HCT116 (cell line): ENCODE results near the gene SLC25A13.

ENCODE experiments used
- CTCF ChIP-seq, 3 experiments: fragments of 200-600 bp in 1 of 3; sonication (generic) in 1 of 3; IDR thresholded peaks in 2 of 3; conservative IDR thresholded peaks in 1 of 3; 2 replicates each; pipeline ENCODE4 v1.5.1; 2012 to 2017; ENCODE audit warnings: low read depth in 2 of 3, low read length in 2 of 3, antibody characterized with exemption in 1 of 3, borderline replicate concordance in 1 of 3, control low read depth in 1 of 3, mild to moderate bottlenecking in 1 of 3, mixed read lengths in 1 of 3, mixed run types in 1 of 3, moderate library complexity in 1 of 3; ENCODE audit not compliant: insufficient read depth in 1 of 3
- JUND ChIP-seq: IDR thresholded peaks from 2 replicates; pipeline ENCODE4 v1.6.1; 2012

- TF ChIP-seq CTCF (IDR thresholded peaks at IDR 0.05 in 2 of 3, conservative IDR thresholded peaks at IDR 0.05 in 1 of 3; ENCODE audit: borderline replicate concordance in 1 of 3, insufficient read depth in 1 of 3, low read depth in 2 of 3, low read length in 2 of 3) (no peak), JUND (no peak)
These were observed 93.1 kb downstream of the SLC25A13 start for GRCh38 chr7:96228760-96229159.
